HFF-Myc (cell line): ENCODE data around the gene AKAP8L.

Source experiments
- DNase-seq: peaks from one replicate; pipeline ENCODE4 v3.0.0-alpha.2; 2011; ENCODE audit warnings: low read depth; ENCODE audit errors: extremely low read depth
- H3K4me3 ChIP-seq: replicated peaks from 2 replicates; pipeline ENCODE4 v1.5.1; 2011; ENCODE audit warnings: low read depth, mild to moderate bottlenecking, control low read depth, low read length
- TF ChIP-seq, protein P1 (sequence below): IDR thresholded peaks from 2 replicates; pipeline ENCODE4 v1.5.1; 2012; ENCODE audit warnings: mild to moderate bottlenecking, low read depth, low read length, control low read depth; ENCODE audit errors: missing control alignments

Gene AKAP8L

DNA sequence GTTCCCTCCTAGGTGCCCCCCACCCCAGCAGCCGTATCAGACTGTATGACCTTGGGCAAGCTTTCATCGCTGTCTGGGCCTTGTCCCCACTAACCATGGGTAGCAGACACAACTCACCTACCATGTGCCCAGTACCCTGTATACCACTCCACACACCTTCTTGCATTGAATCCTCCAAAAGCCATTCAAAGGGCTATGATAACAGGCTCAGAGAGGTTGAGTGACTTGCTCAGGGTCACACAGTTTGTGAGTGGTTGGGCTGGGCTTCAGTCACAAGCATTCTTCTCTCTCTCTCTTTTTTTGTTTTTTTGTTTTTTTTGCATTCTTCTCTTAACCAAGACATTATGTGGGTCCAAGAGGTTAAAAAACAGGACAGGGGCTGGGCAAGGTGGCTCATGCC lies 42.9 kb upstream of the AKAP8L start:
- no peak overlapping the region for H3K4me3 ChIP-seq
- no peak for DNase-seq
- TF ChIP-seq, protein P1, sequence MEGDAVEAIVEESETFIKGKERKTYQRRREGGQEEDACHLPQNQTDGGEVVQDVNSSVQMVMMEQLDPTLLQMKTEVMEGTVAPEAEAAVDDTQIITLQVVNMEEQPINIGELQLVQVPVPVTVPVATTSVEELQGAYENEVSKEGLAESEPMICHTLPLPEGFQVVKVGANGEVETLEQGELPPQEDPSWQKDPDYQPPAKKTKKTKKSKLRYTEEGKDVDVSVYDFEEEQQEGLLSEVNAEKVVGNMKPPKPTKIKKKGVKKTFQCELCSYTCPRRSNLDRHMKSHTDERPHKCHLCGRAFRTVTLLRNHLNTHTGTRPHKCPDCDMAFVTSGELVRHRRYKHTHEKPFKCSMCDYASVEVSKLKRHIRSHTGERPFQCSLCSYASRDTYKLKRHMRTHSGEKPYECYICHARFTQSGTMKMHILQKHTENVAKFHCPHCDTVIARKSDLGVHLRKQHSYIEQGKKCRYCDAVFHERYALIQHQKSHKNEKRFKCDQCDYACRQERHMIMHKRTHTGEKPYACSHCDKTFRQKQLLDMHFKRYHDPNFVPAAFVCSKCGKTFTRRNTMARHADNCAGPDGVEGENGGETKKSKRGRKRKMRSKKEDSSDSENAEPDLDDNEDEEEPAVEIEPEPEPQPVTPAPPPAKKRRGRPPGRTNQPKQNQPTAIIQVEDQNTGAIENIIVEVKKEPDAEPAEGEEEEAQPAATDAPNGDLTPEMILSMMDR = no peak

DNA sequence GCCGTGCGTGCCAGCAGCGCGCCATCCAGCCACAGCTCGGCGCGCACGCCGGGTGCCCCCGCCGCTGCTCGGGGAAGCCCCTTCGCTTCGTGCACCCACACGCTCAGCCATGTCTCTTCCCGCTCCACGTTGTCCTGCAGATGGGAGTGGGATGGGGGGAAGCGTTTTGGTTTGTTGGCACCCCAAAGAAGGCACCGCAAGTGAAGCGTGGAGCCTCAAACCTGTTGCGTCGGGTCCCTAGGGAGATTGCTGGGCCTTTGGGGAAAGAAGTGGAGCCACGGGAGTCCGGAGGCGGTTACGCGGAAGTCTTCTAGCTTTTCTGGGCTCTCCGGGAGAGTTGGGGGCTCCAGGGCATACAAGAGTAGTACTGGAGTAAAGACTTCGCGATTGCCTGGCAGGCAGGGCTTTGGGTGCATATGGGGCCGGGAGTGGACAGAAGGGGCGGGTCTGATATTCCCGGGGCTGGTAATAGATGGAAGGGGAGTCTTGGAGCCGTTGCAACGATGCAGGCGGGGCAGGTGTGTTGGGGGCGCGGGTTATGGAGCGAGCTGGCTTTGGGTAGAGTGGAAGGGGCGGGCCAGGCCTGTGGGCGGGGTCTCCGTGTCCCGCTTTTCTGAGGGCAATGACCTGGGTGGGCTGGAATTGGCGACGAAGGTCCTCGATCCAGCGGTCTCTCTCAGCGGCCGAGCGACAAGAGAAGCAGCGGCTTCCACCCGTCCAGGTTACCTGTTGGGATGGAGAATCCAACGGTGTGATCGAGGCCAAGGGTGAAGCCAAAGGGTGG lies 39.1 kb upstream of the AKAP8L start:
- no peak for DNase-seq
- no peak overlapping the region for H3K4me3 ChIP-seq
- TF ChIP-seq, protein P1 = no peak

DNA sequence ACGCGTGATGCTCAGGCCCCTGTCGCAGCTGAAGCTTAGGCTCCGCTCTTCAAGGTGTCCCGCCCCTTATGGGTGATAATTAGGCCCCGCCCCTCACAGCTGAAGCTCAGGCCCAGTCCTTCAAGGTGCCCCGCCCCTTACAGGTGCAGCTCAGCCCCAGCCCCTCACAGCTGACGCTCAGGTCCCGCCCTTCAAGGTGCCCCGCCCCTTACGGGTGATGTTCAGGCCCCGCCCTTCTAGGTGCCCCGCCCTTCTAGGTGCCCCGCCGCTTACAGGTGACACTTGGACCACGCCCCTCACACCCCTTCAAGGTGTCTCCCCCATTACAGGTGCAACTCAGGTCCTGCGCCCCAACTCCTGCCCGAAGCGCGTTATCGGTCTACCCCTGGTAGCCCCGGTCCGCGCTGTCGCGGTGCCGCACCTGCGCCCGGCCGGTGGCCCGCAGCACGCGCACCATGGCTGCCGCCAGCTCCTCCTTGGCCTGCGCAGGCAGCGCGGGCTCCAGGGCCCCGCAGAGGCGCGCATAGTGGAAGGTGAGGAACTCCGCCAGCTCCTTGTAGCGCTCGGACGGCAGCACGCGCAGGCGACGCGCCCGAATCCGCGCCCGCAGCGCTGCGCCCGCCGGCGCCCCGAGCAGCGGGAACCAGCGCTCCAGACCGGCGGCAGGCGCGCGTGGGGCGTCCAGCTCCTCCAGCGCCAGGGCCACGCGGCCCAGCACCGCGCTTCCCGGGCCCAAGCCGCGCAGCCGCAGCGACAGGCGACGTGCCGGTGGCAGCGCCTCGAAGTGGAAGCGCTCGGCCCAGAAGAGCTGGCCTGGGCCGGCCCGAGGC lies 38.3 kb upstream of the AKAP8L start:
- no peak for DNase-seq
- H3K4me3 ChIP-seq = no peak overlapping the region
- TF ChIP-seq, protein P1 = no peak

DNA sequence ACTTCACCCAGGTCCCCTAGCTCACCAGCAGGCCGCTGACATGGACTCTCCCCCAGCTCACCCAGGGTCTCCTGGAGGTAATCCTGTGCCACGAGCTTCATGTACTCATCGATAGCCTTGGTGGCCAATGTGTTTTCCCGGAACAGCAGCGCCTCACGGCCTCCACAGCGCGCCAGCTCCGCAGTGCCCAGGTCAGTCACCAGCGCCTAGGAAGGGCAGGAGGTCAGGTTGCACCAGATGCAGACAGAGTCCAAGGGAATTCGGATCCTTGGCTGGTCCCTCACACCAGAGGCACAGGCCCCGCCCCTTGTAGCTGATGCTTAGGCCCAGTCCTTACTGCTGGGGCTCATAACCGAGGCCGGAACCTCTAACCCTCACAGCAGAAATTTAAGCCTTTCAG lies 37.7 kb upstream of the AKAP8L start:
- TF ChIP-seq, protein P1 = no peak
- no peak overlapping the region for H3K4me3 ChIP-seq
- no peak for DNase-seq

DNA sequence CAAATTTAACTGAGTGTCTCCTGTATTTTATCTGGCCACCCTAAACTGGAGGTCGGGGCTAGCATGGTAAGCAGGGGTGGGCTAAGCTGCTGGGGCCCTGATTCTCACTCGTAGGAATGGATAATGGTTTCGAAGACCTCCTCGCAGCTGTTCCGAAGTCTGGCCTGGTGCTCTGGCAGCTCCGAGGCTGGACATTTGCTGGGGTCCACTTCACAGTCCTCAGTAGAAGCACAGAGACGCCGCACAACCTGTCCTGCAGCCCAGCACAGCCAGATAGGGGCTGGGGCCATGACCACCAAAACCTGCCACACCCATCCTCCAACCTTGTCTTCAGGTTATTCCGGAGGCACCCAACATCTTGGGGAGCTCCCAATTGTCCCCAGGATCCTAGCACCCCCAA lies 37.2 kb upstream of the AKAP8L start:
- no peak for DNase-seq
- TF ChIP-seq, protein P1 = no peak
- H3K4me3 ChIP-seq = no peak overlapping the region

DNA sequence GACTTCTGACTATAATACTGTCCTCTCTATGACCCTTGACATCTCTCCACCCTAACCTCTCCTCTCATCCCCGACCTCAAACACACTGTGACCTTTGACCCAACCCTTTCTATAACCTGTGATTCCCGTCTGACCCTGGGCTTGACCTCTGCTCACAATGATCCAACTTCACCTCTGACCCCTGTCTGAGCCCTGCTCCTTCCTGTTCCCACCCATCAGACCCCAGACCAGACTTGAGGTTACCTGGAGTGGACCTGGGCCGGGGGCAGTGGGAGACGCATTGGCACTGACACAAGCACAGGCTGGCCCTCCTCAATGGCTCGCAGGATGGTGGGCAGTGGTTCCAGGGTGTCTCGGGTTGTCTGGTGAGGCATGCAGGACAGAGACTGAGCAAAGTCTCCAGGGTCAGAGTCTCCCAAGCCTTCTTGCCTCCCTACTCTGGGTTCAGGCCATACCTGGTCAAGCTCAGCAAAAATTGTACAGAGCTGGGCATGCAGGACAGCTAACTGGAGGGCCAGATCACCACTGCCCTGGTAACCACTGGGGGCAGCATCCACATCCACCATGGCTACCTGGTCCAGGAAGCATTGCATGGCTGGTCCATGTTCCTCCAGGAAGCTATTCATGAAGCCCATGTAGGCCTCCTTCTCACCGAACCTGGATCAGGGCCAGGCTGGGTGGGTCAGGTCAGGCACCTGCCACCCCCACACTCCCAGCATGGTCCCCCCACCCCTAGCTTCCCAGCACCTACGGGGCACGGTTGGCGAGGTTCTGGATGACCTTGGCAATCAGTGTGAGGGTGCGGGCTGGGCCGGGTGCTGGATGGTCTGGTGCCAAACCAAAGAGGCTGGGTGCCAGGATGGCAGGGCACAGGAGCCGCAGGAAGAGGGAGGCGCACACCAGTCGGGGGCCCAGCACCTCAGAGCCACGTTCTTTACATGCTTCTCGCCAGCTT lies 35.4 kb upstream of the AKAP8L start:
- no peak for DNase-seq
- TF ChIP-seq, protein P1 = peak; percentile 19
- H3K4me3 ChIP-seq = no peak overlapping the region
